ENCODE measurements around the gene TPK1.

DNA sequence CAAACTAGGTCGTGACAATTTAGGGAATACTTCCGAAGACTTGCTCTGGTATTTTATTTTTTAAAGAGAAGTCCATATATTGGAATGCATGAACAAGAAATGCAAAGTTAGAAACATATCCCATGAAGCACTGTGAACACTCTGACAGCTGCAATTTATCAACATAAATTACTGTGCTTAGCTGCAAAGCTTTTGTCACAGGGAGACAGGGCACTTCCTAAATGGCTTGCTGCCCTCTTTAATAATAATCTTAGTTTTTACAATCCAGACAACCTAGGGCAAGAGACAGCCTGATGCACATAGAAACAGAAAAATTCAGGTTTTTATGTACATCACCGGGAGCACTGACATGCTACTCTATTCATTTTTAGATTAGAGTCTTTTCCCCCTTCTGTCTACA is 354.0 kb downstream of the TPK1 start:
- TF ChIP-seq, protein P1, sequence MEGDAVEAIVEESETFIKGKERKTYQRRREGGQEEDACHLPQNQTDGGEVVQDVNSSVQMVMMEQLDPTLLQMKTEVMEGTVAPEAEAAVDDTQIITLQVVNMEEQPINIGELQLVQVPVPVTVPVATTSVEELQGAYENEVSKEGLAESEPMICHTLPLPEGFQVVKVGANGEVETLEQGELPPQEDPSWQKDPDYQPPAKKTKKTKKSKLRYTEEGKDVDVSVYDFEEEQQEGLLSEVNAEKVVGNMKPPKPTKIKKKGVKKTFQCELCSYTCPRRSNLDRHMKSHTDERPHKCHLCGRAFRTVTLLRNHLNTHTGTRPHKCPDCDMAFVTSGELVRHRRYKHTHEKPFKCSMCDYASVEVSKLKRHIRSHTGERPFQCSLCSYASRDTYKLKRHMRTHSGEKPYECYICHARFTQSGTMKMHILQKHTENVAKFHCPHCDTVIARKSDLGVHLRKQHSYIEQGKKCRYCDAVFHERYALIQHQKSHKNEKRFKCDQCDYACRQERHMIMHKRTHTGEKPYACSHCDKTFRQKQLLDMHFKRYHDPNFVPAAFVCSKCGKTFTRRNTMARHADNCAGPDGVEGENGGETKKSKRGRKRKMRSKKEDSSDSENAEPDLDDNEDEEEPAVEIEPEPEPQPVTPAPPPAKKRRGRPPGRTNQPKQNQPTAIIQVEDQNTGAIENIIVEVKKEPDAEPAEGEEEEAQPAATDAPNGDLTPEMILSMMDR (IDR thresholded peaks at IDR 0.05), result no peak
- no peak for TF ChIP-seq POLR2A (IDR thresholded peaks at IDR 0.05)

All from uterus (tissue), 2 donors.